OCI-LY3 (cell line): ENCODE data around the gene C11orf65.

Source experiments
- EZH2phosphoT487 ChIP-seq: fragments of 200-600 bp; shearing (Covaris generic); IDR thresholded peaks from 2 replicates; pipeline ENCODE4 v1.6.1; 2018; ENCODE audit warnings: antibody characterized with exemption, mixed run types, low read depth
- TF ChIP-seq, protein P1 (sequence below): fragments of 200-600, 300-600 bp; sonication (generic); IDR thresholded peaks from 2 replicates; pipeline ENCODE4 v1.5.1; 2014; ENCODE audit warnings: antibody characterized with exemption, low read length, low read depth

- TF ChIP-seq, protein P1, sequence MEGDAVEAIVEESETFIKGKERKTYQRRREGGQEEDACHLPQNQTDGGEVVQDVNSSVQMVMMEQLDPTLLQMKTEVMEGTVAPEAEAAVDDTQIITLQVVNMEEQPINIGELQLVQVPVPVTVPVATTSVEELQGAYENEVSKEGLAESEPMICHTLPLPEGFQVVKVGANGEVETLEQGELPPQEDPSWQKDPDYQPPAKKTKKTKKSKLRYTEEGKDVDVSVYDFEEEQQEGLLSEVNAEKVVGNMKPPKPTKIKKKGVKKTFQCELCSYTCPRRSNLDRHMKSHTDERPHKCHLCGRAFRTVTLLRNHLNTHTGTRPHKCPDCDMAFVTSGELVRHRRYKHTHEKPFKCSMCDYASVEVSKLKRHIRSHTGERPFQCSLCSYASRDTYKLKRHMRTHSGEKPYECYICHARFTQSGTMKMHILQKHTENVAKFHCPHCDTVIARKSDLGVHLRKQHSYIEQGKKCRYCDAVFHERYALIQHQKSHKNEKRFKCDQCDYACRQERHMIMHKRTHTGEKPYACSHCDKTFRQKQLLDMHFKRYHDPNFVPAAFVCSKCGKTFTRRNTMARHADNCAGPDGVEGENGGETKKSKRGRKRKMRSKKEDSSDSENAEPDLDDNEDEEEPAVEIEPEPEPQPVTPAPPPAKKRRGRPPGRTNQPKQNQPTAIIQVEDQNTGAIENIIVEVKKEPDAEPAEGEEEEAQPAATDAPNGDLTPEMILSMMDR: no peak
- TF ChIP-seq EZH2phosphoT487: no peak
Observed at GRCh38 chr11:108364159-108364558, 103.2 kb downstream of the C11orf65 start.
